Parathyroid adenoma (tissue), 2 donors: ENCODE data around the gene KCNMB1.

Experiments used
- H2AFZ ChIP-seq: fragments of 300-600 bp; sonication (generic); one replicate; pipeline ENCODE4 v1.7.0; 2017; ENCODE audit warnings: antibody characterized with exemption, mild to moderate bottlenecking
- H3K27ac ChIP-seq: fragments of 300-600 bp; sonication (generic); one replicate; pipeline ENCODE4 v1.7.0; 2017
- H3K27me3 ChIP-seq: fragments of 300-600 bp; sonication (generic); one replicate; pipeline ENCODE4 v1.7.0; 2017; ENCODE audit warnings: low read length; ENCODE audit not compliant: control insufficient read depth, insufficient read depth
- H3K36me3 ChIP-seq: fragments of 300-600 bp; sonication (generic); one replicate; pipeline ENCODE4 v1.7.0; 2017; ENCODE audit warnings: low read length; ENCODE audit not compliant: control insufficient read depth, insufficient read depth
- H3K4me1 ChIP-seq: fragments of 300-600 bp; sonication (generic); one replicate; pipeline ENCODE4 v1.7.0; 2017; ENCODE audit warnings: control low read depth
- H3K4me2 ChIP-seq: fragments of 300-600 bp; sonication (generic); one replicate; pipeline ENCODE4 v1.7.0; 2017; ENCODE audit warnings: low read length
- H3K4me3 ChIP-seq: fragments of 300-600 bp; sonication (generic); one replicate; pipeline ENCODE4 v1.7.0; 2017; ENCODE audit warnings: low read depth, low read length
- H3K79me2 ChIP-seq: fragments of 300-600 bp; sonication (generic); one replicate; pipeline ENCODE4 v1.7.0; 2017; ENCODE audit warnings: control low read depth
- H3K9ac ChIP-seq: fragments of 300-600 bp; sonication (generic); one replicate; pipeline ENCODE4 v1.7.0; 2017; ENCODE audit warnings: mild to moderate bottlenecking
- H3K9me3 ChIP-seq: fragments of 300-600 bp; sonication (generic); one replicate; pipeline ENCODE4 v1.7.0; 2017; ENCODE audit warnings: low read length; ENCODE audit not compliant: control insufficient read depth
- CTCF ChIP-seq: fragments of 300-600 bp; sonication (generic); IDR thresholded peaks from one replicate; pipeline ENCODE4 v1.7.0; 2017; ENCODE audit warnings: antibody characterized with exemption, mild to moderate bottlenecking
- donor health status: primary hyperparathyroidism.

Gene KCNMB1

DNA sequence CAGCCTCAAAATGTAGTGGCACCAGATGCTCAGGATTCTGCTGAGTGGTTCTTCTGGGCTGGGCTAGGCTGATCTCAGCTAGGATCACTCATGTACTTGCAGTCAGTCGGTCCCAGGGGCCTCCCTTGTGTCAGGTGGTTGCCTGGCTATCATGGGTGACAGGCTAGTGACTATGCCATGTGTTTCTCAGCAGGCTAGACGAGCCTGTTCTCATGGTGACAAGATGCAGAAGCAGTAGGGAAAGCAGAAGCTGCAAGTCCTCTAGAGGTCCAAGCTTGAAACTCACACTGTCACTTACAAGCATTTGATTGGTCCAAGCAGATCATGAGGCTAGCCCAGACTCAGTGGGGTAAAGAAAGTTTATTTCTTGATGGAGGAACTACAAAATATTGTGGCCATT, 15.2 kb upstream of the KCNMB1 start:
- Histone ChIP-seq H3K4me1 (no peaks in the 10 kb centered on the region), H3K9me3 (no peaks in the 10 kb centered on the region), H3K4me2 (no peak overlapping the region), H2AFZ (no peak overlapping the region), H3K4me3 (no peak overlapping the region), H3K9ac (no peak overlapping the region), H3K79me2 (no peaks in the 10 kb centered on the region), H3K27me3 (no peaks in the 10 kb centered on the region), H3K27ac (no peak overlapping the region), H3K36me3 (no peaks in the 10 kb centered on the region)
- no peak for TF ChIP-seq CTCF

- no peaks in the 10 kb centered on the region for H3K27me3 ChIP-seq
- H3K9me3 ChIP-seq, result no peaks in the 10 kb centered on the region
- H3K79me2 ChIP-seq, result no peaks in the 10 kb centered on the region
- H3K36me3 ChIP-seq, result no peaks in the 10 kb centered on the region
- no peak overlapping the region for H3K27ac ChIP-seq
- TF ChIP-seq CTCF, result no peak
- H3K4me3 ChIP-seq, result no peak overlapping the region
- no peak overlapping the region for H3K4me2 ChIP-seq
- H3K9ac ChIP-seq, result no peak overlapping the region
- no peak overlapping the region for H2AFZ ChIP-seq
- no peaks in the 10 kb centered on the region for H3K4me1 ChIP-seq
Measured at GRCh38 chr5:170403675-170404074, 14.5 kb upstream of the KCNMB1 start.

GRCh38 chr5:170402508-170402907, 13.3 kb upstream of the KCNMB1 start:
- no peaks in the 10 kb centered on the region for H3K9me3 ChIP-seq

GRCh38 chr5:170397059-170397458, 7.9 kb upstream of the KCNMB1 start:
- H3K79me2 ChIP-seq, result no peaks in the 10 kb centered on the region
- TF ChIP-seq CTCF, result no peak
- no peak overlapping the region for H3K9ac ChIP-seq
- no peak overlapping the region for H3K4me2 ChIP-seq
- no peak overlapping the region for H3K27ac ChIP-seq
- H3K4me3 ChIP-seq, result no peak overlapping the region
- H3K9me3 ChIP-seq, result no peaks in the 10 kb centered on the region
- H3K4me1 ChIP-seq, result no peaks in the 10 kb centered on the region
- no peak overlapping the region for H2AFZ ChIP-seq
- H3K27me3 ChIP-seq, result no peaks in the 10 kb centered on the region
- no peaks in the 10 kb centered on the region for H3K36me3 ChIP-seq

More at GRCh38 chr5:170402508-170402907, 13.3 kb upstream of the KCNMB1 start:
- Histone ChIP-seq H2AFZ (no peak overlapping the region), H3K27me3 (no peaks in the 10 kb centered on the region), H3K36me3 (no peaks in the 10 kb centered on the region), H3K9ac (no peak overlapping the region), H3K4me1 (no peaks in the 10 kb centered on the region), H3K4me2 (no peak overlapping the region), H3K79me2 (no peaks in the 10 kb centered on the region), H3K4me3 (no peak overlapping the region), H3K27ac (no peak overlapping the region)
- TF ChIP-seq CTCF, result no peak

DNA sequence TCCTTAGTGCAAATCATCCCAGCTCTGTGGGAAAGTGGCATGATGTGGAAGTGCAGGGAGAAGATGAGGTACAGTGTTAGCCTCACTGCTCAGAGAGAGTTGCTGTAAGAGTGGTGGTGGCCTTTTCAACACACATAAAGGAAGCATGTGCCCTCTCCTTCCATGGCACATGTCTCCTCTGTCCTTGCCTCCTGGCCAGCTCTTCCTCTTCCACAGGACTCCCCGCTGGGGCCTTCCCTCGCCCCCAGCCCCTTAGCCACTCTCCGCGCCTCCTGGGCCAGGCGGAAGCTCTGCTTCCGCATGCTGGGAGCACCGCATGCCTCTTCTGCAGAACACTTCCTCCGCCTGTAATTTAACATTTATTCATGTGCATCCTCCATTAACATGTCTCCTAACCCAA, 4.8 kb upstream of the KCNMB1 start:
- no peak overlapping the region for H2AFZ ChIP-seq
- H3K27me3 ChIP-seq, result no peaks in the 10 kb centered on the region
- H3K27ac ChIP-seq, result no peak overlapping the region
- TF ChIP-seq CTCF, result no peak
- H3K4me1 ChIP-seq, result no peaks in the 10 kb centered on the region
- no peaks in the 10 kb centered on the region for H3K9me3 ChIP-seq
- H3K9ac ChIP-seq, result no peak overlapping the region
- H3K4me2 ChIP-seq, result no peak overlapping the region
- H3K79me2 ChIP-seq, result no peaks in the 10 kb centered on the region
- H3K4me3 ChIP-seq, result no peak overlapping the region
- H3K36me3 ChIP-seq, result no peaks in the 10 kb centered on the region
